ENCODE measurements around the gene GDF15.
A peak's percentile ranks its signal among the peaks of the same experiment; 100 is the strongest.

The GDF15 gene

GRCh38 chr19:18388960-18389725 is 3.2 kb downstream of the GDF15 start:
- Mint-ChIP-seq H3K4me3 (peak overlapping the region; percentile 44), H3K9me3 (no peaks in the 10 kb centered on the region), H3K4me1 (peaks cover 6% of the 10 kb centered on the region), H3K27me3 (no peaks in the 10 kb centered on the region), H3K36me3 (ENCODE audit: insufficient read depth) (peaks cover 8% of the 10 kb centered on the region), H3K27ac (ENCODE audit: low read depth) (no peak overlapping the region)
- DNase-seq (ENCODE audit: low spot score in 2 of 2), result no peak
- no peak for ATAC-seq (replicated peaks; ENCODE audit: extremely low read depth, poor library complexity, severe bottlenecking)

- ATAC-seq (replicated peaks; ENCODE audit: extremely low read depth, poor library complexity, severe bottlenecking) (no peak), DNase-seq (ENCODE audit: low spot score in 2 of 2) (no peak)
- H3K27ac Mint-ChIP-seq (ENCODE audit: low read depth), result no peak overlapping the region
- H3K9me3 Mint-ChIP-seq, result no peaks in the 10 kb centered on the region
- H3K27me3 Mint-ChIP-seq, result no peaks in the 10 kb centered on the region
- peak overlapping the region; percentile 44 for H3K4me3 Mint-ChIP-seq
- peaks cover 6% of the 10 kb centered on the region for H3K4me1 Mint-ChIP-seq
- peaks cover 8% of the 10 kb centered on the region for H3K36me3 Mint-ChIP-seq (ENCODE audit: insufficient read depth)
Measured at GRCh38 chr19:18389726-18390064, 3.7 kb downstream of the GDF15 start.

- Mint-ChIP-seq H3K27me3 (no peaks in the 10 kb centered on the region), H3K36me3 (ENCODE audit: insufficient read depth) (peaks cover 8% of the 10 kb centered on the region), H3K4me1 (peaks cover 6% of the 10 kb centered on the region), H3K27ac (ENCODE audit: low read depth) (no peak overlapping the region), H3K9me3 (no peaks in the 10 kb centered on the region), H3K4me3 (no peak overlapping the region)
- ATAC-seq (replicated peaks; ENCODE audit: extremely low read depth, poor library complexity, severe bottlenecking) (no peak), DNase-seq (ENCODE audit: low spot score in 2 of 2) (no peak)
Measured at GRCh38 chr19:18390065-18390907, 4.3 kb downstream of the GDF15 start.

GRCh38 chr19:18391509-18392075 is 5.6 kb downstream of the GDF15 start:
- H3K27ac Mint-ChIP-seq (ENCODE audit: low read depth), result no peak overlapping the region
- ATAC-seq (replicated peaks; ENCODE audit: extremely low read depth, poor library complexity, severe bottlenecking) (no peak), DNase-seq (ENCODE audit: low spot score in 2 of 2) (no peak)
- H3K36me3 Mint-ChIP-seq (ENCODE audit: insufficient read depth), result peaks cover 8% of the 10 kb centered on the region
- H3K4me1 Mint-ChIP-seq, result peaks cover 6% of the 10 kb centered on the region
- H3K9me3 Mint-ChIP-seq, result no peaks in the 10 kb centered on the region
- H3K27me3 Mint-ChIP-seq, result no peaks in the 10 kb centered on the region
- no peak overlapping the region for H3K4me3 Mint-ChIP-seq

- no peak overlapping the region for H3K27ac Mint-ChIP-seq (ENCODE audit: low read depth)
- H3K27me3 Mint-ChIP-seq, result peaks cover 2% of the 10 kb centered on the region
- DNase-seq (ENCODE audit: low spot score in 2 of 2), result no peak
- peaks cover 4% of the 10 kb centered on the region for H3K4me1 Mint-ChIP-seq
- no peak for ATAC-seq (replicated peaks; ENCODE audit: extremely low read depth, poor library complexity, severe bottlenecking)
- H3K9me3 Mint-ChIP-seq, result no peaks in the 10 kb centered on the region
- peaks cover 8% of the 10 kb centered on the region for H3K36me3 Mint-ChIP-seq (ENCODE audit: insufficient read depth)
- H3K4me3 Mint-ChIP-seq, result no peak overlapping the region
Measured at GRCh38 chr19:18392417-18392816, 6.5 kb downstream of the GDF15 start.

GRCh38 chr19:18392926-18393325 is 7.0 kb downstream of the GDF15 start:
- no peak overlapping the region for H3K27ac Mint-ChIP-seq (ENCODE audit: low read depth)
- no peak for ATAC-seq (replicated peaks; ENCODE audit: extremely low read depth, poor library complexity, severe bottlenecking)
- DNase-seq (ENCODE audit: low spot score in 2 of 2), result no peak
- peaks cover 4% of the 10 kb centered on the region for H3K4me1 Mint-ChIP-seq
- H3K9me3 Mint-ChIP-seq, result no peaks in the 10 kb centered on the region
- H3K36me3 Mint-ChIP-seq (ENCODE audit: insufficient read depth), result peaks cover 6% of the 10 kb centered on the region
- H3K27me3 Mint-ChIP-seq, result peaks cover 7% of the 10 kb centered on the region
- no peak overlapping the region for H3K4me3 Mint-ChIP-seq

- Mint-ChIP-seq H3K4me1 (peaks cover 5% of the 10 kb centered on the region), H3K27me3 (peaks cover 12% of the 10 kb centered on the region), H3K9me3 (no peaks in the 10 kb centered on the region), H3K36me3 (ENCODE audit: insufficient read depth) (peaks cover 3% of the 10 kb centered on the region), H3K4me3 (no peak overlapping the region), H3K27ac (ENCODE audit: low read depth) (no peak overlapping the region)
- DNase-seq (ENCODE audit: low spot score in 2 of 2) (no peak), ATAC-seq (replicated peaks; ENCODE audit: extremely low read depth, poor library complexity, severe bottlenecking) (no peak)
Measured at GRCh38 chr19:18393836-18394235, 7.9 kb downstream of the GDF15 start.

GRCh38 chr19:18396471-18397241 is 10.7 kb downstream of the GDF15 start:
- H3K4me3 Mint-ChIP-seq, result no peak overlapping the region
- no peaks in the 10 kb centered on the region for H3K9me3 Mint-ChIP-seq
- ATAC-seq (replicated peaks; ENCODE audit: extremely low read depth, poor library complexity, severe bottlenecking), result no peak
- no peak for DNase-seq (ENCODE audit: low spot score in 2 of 2)
- H3K27ac Mint-ChIP-seq (ENCODE audit: low read depth), result no peak overlapping the region
- H3K4me1 Mint-ChIP-seq, result peaks cover 5% of the 10 kb centered on the region
- H3K27me3 Mint-ChIP-seq, result peaks cover 20% of the 10 kb centered on the region
- H3K36me3 Mint-ChIP-seq (ENCODE audit: insufficient read depth), result no peaks in the 10 kb centered on the region

GRCh38 chr19:18397242-18398202 is 11.6 kb downstream of the GDF15 start, which contains the start of gene LRRC25:
Gene LRRC25 (minus strand): TSS chr19:18397622. CDS start chr19:18396963, 659 bp downstream.
- Mint-ChIP-seq H3K27me3 (peaks cover 26% of the 10 kb centered on the region), H3K27ac (ENCODE audit: low read depth) (no peak within 1 kb of the TSS), H3K4me3 (no peak within 1 kb of the TSS), H3K9me3 (no peaks in the 10 kb centered on the region), H3K36me3 (ENCODE audit: insufficient read depth) (no peaks in the 10 kb centered on the region), H3K4me1 (peaks cover 5% of the 10 kb centered on the region)
- no peak for DNase-seq (ENCODE audit: low spot score in 2 of 2)
- peak; percentile 54 for ATAC-seq (replicated peaks; ENCODE audit: extremely low read depth, poor library complexity, severe bottlenecking)

GRCh38 chr19:18399008-18399407 is 13.1 kb downstream of the GDF15 start:
- peaks cover 35% of the 10 kb centered on the region for H3K27me3 Mint-ChIP-seq
- ATAC-seq (replicated peaks; ENCODE audit: extremely low read depth, poor library complexity, severe bottlenecking), result no peak
- H3K4me1 Mint-ChIP-seq, result peaks cover 5% of the 10 kb centered on the region
- H3K4me3 Mint-ChIP-seq, result no peak overlapping the region
- no peaks in the 10 kb centered on the region for H3K9me3 Mint-ChIP-seq
- no peak overlapping the region for H3K27ac Mint-ChIP-seq (ENCODE audit: low read depth)
- H3K36me3 Mint-ChIP-seq (ENCODE audit: insufficient read depth), result no peaks in the 10 kb centered on the region
- no peak for DNase-seq (ENCODE audit: low spot score in 2 of 2)

- H3K4me3 Mint-ChIP-seq, result no peak overlapping the region
- H3K4me1 Mint-ChIP-seq, result peaks cover 5% of the 10 kb centered on the region
- ATAC-seq (replicated peaks; ENCODE audit: extremely low read depth, poor library complexity, severe bottlenecking) (peak; percentile 52), DNase-seq (ENCODE audit: low spot score in 2 of 2) (no peak)
- H3K27me3 Mint-ChIP-seq, result peaks cover 35% of the 10 kb centered on the region
- no peaks in the 10 kb centered on the region for H3K9me3 Mint-ChIP-seq
- H3K27ac Mint-ChIP-seq (ENCODE audit: low read depth), result peak overlapping the region; percentile 75
- no peaks in the 10 kb centered on the region for H3K36me3 Mint-ChIP-seq (ENCODE audit: insufficient read depth)
Measured at GRCh38 chr19:18401580-18402112, 15.7 kb downstream of the GDF15 start.
